ENCODE measurements around the gene PCBP2. TPM values are rescaled to one million over a fixed set of nuclear protein-coding genes. Genes with fewer than 3 reads are reported as not detected.

PCBP2 gene
- polyA plus RNA-seq, 1 donor from 2014 or later: 242 TPM

DNA sequence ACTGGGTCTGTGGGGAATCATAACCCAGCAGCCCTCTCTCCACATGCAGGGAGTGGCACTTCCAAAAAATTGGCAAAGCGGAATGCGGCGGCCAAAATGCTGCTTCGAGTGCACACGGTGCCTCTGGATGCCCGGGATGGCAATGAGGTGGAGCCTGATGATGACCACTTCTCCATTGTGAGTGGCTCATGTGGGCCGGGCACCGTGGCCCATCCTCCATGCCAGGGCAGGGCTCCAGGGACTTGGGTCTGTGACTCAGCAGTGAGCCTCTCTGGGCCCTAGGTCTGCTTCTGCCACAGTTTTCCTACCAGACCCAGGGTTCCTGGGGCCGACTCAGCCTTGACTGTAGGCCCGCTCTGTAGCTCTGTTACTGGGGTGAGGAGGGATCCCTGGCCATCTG, 53.2 kb downstream of the PCBP2 start:
- H3K4me2 ChIP-seq (ENCODE audit: low read length): no peak overlapping the region

DNA sequence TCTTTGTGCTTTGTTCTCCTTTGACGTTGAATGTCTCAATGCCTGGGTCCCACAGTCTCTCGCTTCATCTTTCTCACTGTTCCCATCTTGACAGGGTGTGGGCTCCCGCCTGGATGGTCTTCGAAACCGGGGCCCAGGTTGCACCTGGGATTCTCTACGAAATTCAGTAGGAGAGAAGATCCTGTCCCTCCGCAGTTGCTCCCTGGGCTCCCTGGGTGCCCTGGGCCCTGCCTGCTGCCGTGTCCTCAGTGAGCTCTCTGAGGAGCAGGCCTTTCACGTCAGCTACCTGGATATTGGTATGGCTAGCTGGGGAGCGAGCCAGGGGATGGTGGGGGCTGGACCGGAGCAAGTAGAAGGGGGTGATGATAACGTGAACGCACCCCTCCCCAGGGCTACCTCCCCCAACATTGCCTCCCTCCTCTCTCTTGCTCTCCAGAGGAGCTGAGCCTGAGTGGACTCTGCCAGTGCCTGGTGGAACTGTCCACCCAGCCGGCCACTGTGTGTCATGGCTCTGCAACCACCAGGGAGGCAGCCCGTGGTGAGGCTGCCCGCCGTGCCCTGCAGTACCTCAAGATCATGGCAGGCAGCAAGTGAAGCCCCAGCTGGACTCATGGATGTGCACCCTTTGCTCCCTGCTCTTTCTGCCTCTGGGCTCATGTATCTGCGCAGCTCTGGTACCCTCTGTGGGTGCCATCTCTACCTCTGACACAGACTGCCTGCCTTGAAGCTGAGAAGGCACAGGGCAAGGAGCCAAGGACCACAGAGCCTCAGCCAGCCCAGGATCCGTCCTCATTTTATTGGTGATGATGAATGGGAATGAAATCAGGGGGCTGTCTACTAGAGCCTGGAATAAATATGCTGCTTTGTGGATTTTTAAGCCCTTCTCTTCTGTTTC, 53.9 kb downstream of the PCBP2 start:
- Histone ChIP-seq H3K27me3 (ENCODE audit: insufficient read depth, low read depth, low read length) (no peaks in the 10 kb centered on the region), H3K79me2 (replicated peaks; ENCODE audit: insufficient read depth, low read length) (peaks cover 12% of the 10 kb centered on the region), H3K9me3 (ENCODE audit: low read length) (no peaks in the 10 kb centered on the region), H3K36me3 (ENCODE audit: insufficient read depth, low read length) (no peaks in the 10 kb centered on the region), H3K9ac (ENCODE audit: low read length) (no peak overlapping the region), H3K27ac (ENCODE audit: low read length) (no peak overlapping the region), H3K4me3 (ENCODE audit: low read length) (no peak overlapping the region), H3F3A (ENCODE audit: insufficient read depth, low read length, poor library complexity, severe bottlenecking) (peaks cover 5% of the 10 kb centered on the region), H3K4me2 (ENCODE audit: low read length) (no peak overlapping the region), H2AFZ (ENCODE audit: low read depth, low read length) (no peak overlapping the region), H3K9me2 (ENCODE audit: insufficient read depth, low read length) (no peaks in the 10 kb centered on the region), H4K20me1 (ENCODE audit: insufficient read depth) (no peaks in the 10 kb centered on the region)
- TF ChIP-seq EP300 (conservative IDR thresholded peaks at IDR 0.05; ENCODE audit: poor library complexity, severe bottlenecking) (no peak), MXI1 (conservative IDR thresholded peaks at IDR 0.05; ENCODE audit: poor library complexity, severe bottlenecking) (no peak), SMC3 (conservative IDR thresholded peaks at IDR 0.05; ENCODE audit: poor library complexity) (no peak), EZH2 (IDR thresholded peaks at IDR 0.05; ENCODE audit: borderline replicate concordance, insufficient read depth, low read length, poor library complexity, severe bottlenecking) (no peak), POLR2AphosphoS5 (IDR thresholded peaks at IDR 0.05) (no peak), RAD21 (conservative IDR thresholded peaks at IDR 0.05) (no peak), TAF1 (IDR thresholded peaks at IDR 0.05; ENCODE audit: low read depth) (no peak)
- TF ChIP-seq, protein P1, sequence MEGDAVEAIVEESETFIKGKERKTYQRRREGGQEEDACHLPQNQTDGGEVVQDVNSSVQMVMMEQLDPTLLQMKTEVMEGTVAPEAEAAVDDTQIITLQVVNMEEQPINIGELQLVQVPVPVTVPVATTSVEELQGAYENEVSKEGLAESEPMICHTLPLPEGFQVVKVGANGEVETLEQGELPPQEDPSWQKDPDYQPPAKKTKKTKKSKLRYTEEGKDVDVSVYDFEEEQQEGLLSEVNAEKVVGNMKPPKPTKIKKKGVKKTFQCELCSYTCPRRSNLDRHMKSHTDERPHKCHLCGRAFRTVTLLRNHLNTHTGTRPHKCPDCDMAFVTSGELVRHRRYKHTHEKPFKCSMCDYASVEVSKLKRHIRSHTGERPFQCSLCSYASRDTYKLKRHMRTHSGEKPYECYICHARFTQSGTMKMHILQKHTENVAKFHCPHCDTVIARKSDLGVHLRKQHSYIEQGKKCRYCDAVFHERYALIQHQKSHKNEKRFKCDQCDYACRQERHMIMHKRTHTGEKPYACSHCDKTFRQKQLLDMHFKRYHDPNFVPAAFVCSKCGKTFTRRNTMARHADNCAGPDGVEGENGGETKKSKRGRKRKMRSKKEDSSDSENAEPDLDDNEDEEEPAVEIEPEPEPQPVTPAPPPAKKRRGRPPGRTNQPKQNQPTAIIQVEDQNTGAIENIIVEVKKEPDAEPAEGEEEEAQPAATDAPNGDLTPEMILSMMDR (IDR thresholded peaks at IDR 0.05; ENCODE audit: poor library complexity, severe bottlenecking): no peak
- TF ChIP-seq, protein P2, sequence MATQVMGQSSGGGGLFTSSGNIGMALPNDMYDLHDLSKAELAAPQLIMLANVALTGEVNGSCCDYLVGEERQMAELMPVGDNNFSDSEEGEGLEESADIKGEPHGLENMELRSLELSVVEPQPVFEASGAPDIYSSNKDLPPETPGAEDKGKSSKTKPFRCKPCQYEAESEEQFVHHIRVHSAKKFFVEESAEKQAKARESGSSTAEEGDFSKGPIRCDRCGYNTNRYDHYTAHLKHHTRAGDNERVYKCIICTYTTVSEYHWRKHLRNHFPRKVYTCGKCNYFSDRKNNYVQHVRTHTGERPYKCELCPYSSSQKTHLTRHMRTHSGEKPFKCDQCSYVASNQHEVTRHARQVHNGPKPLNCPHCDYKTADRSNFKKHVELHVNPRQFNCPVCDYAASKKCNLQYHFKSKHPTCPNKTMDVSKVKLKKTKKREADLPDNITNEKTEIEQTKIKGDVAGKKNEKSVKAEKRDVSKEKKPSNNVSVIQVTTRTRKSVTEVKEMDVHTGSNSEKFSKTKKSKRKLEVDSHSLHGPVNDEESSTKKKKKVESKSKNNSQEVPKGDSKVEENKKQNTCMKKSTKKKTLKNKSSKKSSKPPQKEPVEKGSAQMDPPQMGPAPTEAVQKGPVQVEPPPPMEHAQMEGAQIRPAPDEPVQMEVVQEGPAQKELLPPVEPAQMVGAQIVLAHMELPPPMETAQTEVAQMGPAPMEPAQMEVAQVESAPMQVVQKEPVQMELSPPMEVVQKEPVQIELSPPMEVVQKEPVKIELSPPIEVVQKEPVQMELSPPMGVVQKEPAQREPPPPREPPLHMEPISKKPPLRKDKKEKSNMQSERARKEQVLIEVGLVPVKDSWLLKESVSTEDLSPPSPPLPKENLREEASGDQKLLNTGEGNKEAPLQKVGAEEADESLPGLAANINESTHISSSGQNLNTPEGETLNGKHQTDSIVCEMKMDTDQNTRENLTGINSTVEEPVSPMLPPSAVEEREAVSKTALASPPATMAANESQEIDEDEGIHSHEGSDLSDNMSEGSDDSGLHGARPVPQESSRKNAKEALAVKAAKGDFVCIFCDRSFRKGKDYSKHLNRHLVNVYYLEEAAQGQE (IDR thresholded peaks at IDR 0.05; ENCODE audit: borderline replicate concordance): no peak

More for the DNA sequence above, 53.2 kb downstream of the PCBP2 start:
- Histone ChIP-seq H3K9ac (ENCODE audit: low read length) (no peak overlapping the region), H3K79me2 (replicated peaks; ENCODE audit: insufficient read depth, low read length) (peaks cover 12% of the 10 kb centered on the region), H3K9me3 (ENCODE audit: low read length) (no peaks in the 10 kb centered on the region), H3K27ac (ENCODE audit: low read length) (no peak overlapping the region), H2AFZ (ENCODE audit: low read depth, low read length) (no peak overlapping the region), H3K27me3 (ENCODE audit: insufficient read depth, low read depth, low read length) (no peaks in the 10 kb centered on the region), H3K36me3 (ENCODE audit: insufficient read depth, low read length) (no peaks in the 10 kb centered on the region), H4K20me1 (ENCODE audit: insufficient read depth) (no peaks in the 10 kb centered on the region), H3F3A (ENCODE audit: insufficient read depth, low read length, poor library complexity, severe bottlenecking) (peaks cover 8% of the 10 kb centered on the region), H3K9me2 (ENCODE audit: insufficient read depth, low read length) (no peaks in the 10 kb centered on the region), H3K4me3 (ENCODE audit: low read length) (no peak overlapping the region)
- TF ChIP-seq SMC3 (conservative IDR thresholded peaks at IDR 0.05; ENCODE audit: poor library complexity) (no peak), EZH2 (IDR thresholded peaks at IDR 0.05; ENCODE audit: borderline replicate concordance, insufficient read depth, low read length, poor library complexity, severe bottlenecking) (no peak), EP300 (conservative IDR thresholded peaks at IDR 0.05; ENCODE audit: poor library complexity, severe bottlenecking) (no peak), RAD21 (conservative IDR thresholded peaks at IDR 0.05) (no peak), MXI1 (conservative IDR thresholded peaks at IDR 0.05; ENCODE audit: poor library complexity, severe bottlenecking) (no peak), POLR2AphosphoS5 (IDR thresholded peaks at IDR 0.05) (no peak), TAF1 (IDR thresholded peaks at IDR 0.05; ENCODE audit: low read depth) (no peak)
- TF ChIP-seq, protein P2 (IDR thresholded peaks at IDR 0.05; ENCODE audit: borderline replicate concordance): no peak
- TF ChIP-seq, protein P1 (IDR thresholded peaks at IDR 0.05; ENCODE audit: poor library complexity, severe bottlenecking): no peak
